HG03571 (cell line): Measurements from ENCODE around the gene GPC3.
"Not testable (repeated sequence)": the region's sequence is repeated elsewhere in the genome, so short reads cannot be mapped to it uniquely, and the experiment has no call there.

Experiments
- ATAC-seq: cut with Tn5 transposase; IDR thresholded peaks from one replicate; pipeline ENCODE4 v1.9.1; 2021; ENCODE audit not compliant: unreplicated experiment

Gene GPC3

DNA sequence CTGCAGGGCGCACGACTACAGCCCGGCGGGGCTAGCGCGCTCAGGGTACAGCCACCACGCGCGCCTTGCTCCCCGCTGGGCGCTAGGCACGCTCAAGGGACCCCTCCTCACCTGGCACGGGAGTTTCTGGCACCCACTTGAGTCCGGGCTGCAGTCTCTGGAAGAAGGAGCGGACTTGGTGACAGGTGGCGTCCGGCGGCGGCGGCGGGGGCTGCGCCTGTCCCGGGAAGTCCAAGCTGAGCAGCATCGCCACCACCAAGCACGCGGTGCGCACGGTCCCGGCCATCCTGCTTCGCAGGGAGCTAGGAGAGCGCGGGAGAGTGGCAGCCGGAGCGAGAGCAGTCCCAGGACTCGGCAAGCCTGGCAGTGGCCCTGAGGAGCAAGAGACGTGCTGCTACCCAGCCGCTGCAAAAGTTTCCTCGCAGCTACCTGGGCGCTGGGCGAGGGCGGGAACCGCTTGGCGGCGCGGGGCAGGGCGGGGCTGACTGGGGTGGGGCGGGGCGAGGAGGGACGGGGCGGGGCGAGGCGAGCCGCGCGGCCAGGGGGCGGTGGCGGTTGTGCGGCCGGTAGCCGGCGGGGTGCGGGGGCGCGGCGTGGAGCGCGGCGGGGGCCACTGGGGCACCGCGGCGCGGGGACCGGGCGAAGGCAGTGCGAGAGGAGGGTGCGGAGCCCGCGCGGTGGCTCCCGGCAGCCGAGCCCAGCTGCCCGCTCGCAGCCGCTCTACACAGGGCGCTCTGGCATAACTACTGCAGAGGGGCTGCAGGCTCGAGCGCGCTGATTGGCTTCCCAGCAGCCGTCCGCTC is at the start of gene GPC3:
GPC3 (minus strand) TSS at position 431 of the 803 bp plus-strand sequence.
- no peak for ATAC-seq

GRCh38 chrX:134032441-134032840 is 47.0 kb upstream of the GPC3 start:
- no peak for ATAC-seq

DNA sequence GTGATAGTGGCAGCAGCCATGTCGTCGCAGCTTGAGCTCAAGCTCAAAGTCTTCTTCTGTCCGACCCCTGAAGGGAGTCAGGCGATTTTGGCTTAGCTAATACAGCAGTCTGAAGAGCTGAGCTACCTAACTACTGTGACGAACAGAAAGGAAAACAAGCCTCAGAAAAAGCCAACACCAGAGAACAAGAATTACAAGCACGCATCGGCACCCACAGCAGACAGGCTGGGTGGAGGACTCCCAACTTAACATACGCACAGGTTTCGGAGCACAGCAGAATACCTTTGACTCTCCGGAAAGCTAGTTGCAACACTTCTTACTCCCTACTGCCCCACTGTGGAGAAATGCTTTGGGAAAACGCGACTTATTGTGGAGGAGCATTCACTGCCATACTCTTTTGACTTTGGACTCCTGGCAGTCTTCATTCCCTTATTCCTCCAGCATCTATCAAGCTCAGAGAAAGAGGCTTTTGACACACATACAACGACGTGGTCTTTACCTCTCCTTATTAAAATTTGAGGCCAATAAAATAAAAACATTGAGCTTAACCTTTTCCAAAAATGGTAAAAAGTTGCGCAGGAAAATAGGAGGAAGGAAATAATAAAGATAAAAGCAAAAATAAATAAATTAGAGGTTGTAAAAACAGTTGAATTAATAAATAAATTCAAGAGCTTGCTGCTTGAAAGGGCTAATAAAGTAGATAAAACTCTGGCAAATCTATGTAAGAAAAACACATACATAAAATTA is 41.3 kb upstream of the GPC3 start:
- ATAC-seq, result no peak

- ATAC-seq, result no peak
Observed at GRCh38 chrX:134025986-134026545, 40.7 kb upstream of the GPC3 start.

DNA sequence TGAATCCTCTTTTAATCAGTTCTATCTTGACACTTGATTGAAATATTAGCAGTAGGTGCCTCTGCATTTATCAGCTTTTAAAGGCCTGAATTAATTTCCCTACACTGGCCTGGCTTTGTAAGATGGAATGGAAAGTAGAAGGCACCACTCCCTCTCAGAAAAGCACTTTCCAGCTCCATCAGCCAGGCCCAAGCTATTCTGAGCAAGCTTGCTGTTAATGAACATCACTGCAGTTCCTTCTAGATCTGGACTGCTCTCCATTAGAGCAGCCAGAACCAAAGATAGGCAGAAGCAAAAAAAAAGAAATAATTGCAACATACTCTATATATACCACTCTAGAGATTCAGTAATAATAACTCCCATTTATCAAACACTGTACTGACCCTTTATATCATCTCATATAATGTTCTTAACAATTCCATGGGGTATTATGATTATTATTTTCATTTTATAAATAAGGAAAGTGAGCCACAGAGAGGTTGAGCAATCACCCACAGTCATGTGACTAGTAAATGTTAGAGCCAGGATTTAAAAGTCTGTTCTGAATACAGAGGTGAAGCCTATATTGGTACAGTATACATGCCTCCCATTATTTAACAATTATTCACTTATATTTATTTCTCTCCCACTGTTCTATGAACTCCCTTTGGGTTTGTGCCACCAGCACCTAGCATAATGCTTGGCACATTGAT is 39.4 kb upstream of the GPC3 start:
- no peak for ATAC-seq

DNA sequence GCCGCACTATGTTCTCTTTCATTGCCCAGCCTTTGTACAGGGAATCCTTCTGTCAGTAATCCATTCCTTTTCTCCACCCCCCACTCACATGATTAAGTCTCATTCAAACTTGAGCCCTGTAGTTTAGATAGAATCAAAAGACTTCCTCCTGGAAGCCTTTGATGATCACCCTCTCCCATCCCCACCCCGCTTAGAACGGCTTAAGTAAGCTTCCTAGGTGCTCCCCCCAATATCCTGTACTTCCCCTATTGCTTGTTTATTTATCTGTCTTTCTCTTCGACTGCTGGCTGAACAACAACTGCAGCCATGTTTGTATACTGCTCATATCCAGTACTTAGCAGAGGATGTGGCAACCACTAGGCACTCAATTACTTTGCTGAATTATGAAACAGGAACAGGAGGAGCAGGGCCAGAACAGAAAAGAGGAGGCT is 38.5 kb upstream of the GPC3 start:
- ATAC-seq, result no peak

- ATAC-seq, result no peak
Observed at GRCh38 chrX:134020910-134021309, 35.5 kb upstream of the GPC3 start.

- no peak for ATAC-seq
Observed at GRCh38 chrX:134019567-134020206, 34.3 kb upstream of the GPC3 start.

DNA sequence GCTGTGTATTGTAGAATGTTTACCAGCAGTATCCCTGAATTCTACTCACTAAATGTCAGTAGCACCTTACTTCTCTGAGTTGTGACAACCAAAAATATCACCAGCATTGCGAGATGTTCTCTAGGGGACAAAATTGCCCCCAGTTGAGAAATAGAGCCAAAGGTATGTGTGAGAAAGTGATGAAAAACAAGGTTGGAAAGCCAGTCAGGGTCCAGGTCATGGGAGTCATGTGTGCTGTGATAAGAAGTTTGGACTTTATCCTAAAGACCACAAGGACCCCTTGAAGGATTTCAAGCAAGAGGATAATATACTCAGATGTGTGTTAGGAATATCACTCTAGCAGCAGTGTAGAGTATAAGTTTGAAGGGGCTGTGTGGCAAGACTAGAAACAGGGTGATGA is 30.9 kb upstream of the GPC3 start:
- ATAC-seq, result not testable (repeated sequence)

- not testable (repeated sequence) for ATAC-seq
Observed at GRCh38 chrX:134015510-134015909, 30.1 kb upstream of the GPC3 start.

DNA sequence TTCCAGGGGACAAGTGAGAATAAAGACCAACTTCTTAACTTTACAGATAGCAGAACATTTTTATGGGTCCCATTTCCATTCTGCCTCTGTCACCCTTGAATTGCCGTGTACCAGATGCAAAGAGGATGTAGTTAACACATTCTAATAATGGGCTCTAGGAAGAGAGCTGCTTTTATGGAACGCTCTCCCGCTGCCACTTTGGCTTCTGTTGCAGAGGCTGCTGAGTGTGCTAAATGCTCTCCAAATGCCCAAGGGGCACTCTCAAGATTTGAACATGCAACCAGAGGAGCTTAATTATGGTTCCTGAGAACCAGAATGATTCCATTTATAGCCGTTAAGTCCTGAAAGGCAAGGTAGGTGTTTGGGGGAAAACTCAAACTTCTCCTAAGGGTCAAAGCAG is 28.1 kb upstream of the GPC3 start:
- ATAC-seq, result no peak

GRCh38 chrX:134013092-134013497 is 27.7 kb upstream of the GPC3 start:
- no peak for ATAC-seq

- no peak for ATAC-seq
Observed at GRCh38 chrX:134010690-134011089, 25.3 kb upstream of the GPC3 start.

- ATAC-seq, result no peak
Observed at GRCh38 chrX:134007716-134008115, 22.3 kb upstream of the GPC3 start.

DNA sequence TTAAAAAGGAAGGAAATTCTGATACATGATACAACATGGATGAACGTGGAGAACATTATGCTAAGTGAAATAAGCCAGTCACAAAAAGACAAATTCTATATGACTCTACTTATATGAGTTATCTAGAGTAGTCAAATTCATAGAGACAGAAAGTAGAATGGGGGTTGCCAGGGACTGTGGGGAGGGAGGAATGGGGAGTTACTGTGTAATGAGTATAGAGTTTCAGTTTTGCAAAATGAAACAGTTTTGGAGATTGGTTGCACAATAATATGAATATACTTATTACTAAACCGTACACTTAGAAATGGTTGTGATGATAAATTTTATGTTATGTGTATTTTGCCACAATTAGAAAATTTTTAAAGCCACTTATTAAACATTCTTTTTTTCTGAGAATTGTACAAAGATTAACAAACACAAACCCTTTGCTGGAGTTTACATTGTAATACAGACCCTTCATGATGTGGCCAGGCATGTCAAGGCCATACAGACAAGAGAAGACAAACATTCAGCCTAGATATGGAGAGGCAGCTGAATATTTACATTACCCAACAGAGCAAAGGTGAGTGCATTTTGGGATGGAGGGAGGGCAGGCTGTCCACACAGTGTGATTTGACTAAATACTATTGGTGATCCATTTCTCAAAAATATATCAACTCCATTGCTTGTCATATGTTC is 21.2 kb upstream of the GPC3 start:
- no peak for ATAC-seq

DNA sequence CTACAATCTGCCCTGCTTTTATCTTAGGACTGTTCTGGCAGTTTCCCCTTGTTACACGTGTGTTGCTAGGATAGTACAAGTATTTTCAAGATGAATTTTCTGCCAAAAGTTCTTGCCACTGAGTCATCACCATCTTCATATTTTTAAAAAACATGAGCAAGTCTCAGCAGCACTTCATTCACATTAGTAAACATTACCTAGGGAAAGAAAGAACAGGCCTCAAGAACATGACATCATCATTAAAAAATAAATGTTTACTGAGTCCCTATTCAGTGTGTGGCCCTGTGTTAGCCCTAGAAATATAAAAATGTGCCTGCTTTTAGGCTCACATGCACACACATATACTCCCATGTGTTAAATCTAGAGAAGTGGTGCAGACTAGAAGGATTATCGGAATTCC is 18.7 kb upstream of the GPC3 start:
- ATAC-seq, result no peak

- no peak for ATAC-seq
Observed at GRCh38 chrX:134002921-134003615, 17.7 kb upstream of the GPC3 start.

DNA sequence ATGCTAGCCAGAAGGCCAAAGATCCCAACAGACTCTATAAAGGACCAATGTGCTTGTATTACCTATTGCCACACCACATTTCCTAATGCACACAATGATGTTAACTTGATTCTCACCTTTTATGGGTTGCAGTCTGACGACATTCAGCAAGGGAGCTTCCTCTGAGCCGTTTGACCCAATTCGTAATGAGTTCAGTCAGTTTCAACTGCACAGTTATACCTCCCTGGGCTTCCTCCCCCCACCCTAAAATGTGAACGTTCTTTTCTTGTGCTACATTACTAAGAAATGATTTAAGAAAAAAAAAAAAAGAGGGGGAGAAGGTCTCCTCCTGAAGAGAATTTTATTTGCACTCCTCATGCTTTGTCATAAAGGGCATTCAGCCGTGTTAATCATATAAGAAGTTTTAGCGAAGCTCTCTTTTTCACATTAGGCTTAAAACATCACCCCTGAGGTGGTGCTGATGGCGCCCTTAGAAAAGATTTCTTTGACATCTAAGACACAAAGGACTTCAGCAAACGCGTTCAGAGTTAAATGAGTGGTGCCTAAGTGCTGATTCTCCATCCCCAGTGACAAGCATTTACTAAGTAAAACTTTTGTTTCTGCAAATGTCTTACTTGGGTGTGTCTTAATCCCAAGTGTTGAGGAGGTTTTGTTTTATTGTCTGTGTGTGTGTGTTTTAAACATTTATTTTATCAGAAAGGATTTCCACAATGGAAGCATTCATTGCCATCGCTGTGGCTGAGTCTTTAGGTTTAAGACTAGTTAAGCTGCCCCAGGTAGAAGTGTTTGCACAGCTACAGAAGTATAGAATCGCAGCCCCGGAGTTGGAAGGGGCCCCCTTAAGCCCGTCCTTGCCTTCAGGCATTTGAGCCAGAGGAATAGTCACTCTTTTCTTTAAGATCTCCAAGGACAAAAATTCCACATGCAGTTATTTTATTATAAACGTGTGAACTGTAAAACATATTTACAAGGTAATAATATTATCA is 15.2 kb upstream of the GPC3 start:
- ATAC-seq, result no peak
